BE2C (cell line): ENCODE data around the gene ZBTB48.

Experiments used
- DNase-seq: peaks from one replicate; pipeline ENCODE4 v3.0.0-alpha.2; 2020
- H3K27me3 ChIP-seq: fragments of 250-450 bp; sonication (Bioruptor Pico); 2 replicates; pipeline ENCODE4 v1.5.1; 2020; ENCODE audit warnings: mild to moderate bottlenecking
- H3K36me3 ChIP-seq: fragments of 250-450 bp; sonication (Bioruptor Pico); 2 replicates; pipeline ENCODE4 v1.5.1; 2020; ENCODE audit warnings: mild to moderate bottlenecking
- H3K4me1 ChIP-seq: fragments of 250-450 bp; sonication (Bioruptor Pico); 2 replicates; pipeline ENCODE4 v1.5.1; 2020
- H3K4me3 ChIP-seq: 2 replicates; pipeline ENCODE4 v1.5.1; 2011; ENCODE audit warnings: low read depth, low read length
- H3K9me3 ChIP-seq: fragments of 250-450 bp; sonication (Bioruptor Pico); 2 replicates; pipeline ENCODE4 v1.5.1; 2020
- TF ChIP-seq, protein P1 (sequence below): IDR thresholded peaks from 2 replicates; pipeline ENCODE4 v1.5.1; 2012; ENCODE audit warnings: mild to moderate bottlenecking, low read depth, low read length

ZBTB48 gene

DNA sequence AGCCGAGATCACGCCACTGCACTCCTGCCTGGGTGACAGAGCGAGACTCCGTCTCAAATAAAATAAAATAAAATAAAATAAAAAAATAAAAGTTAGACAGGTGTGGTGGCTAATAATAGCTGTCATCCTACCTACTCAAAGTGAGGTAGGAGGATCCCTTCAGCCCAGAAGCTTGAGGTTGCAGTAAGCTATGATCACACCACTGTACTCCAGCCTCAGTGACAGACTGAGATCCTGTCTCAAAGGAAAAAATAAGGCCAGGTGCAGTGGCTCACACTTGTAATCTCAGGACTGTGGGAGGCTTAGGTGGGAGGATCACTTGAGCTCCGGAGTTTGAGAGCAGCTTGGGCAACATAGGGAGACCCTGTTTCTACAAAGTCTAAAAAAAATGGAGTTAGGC lies 43.5 kb upstream of the ZBTB48 start:
- H3K4me1 ChIP-seq, result no peaks in the 10 kb centered on the region
- H3K9me3 ChIP-seq, result no peaks in the 10 kb centered on the region
- DNase-seq, result no peak
- no peak overlapping the region for H3K4me3 ChIP-seq
- TF ChIP-seq, protein P1, sequence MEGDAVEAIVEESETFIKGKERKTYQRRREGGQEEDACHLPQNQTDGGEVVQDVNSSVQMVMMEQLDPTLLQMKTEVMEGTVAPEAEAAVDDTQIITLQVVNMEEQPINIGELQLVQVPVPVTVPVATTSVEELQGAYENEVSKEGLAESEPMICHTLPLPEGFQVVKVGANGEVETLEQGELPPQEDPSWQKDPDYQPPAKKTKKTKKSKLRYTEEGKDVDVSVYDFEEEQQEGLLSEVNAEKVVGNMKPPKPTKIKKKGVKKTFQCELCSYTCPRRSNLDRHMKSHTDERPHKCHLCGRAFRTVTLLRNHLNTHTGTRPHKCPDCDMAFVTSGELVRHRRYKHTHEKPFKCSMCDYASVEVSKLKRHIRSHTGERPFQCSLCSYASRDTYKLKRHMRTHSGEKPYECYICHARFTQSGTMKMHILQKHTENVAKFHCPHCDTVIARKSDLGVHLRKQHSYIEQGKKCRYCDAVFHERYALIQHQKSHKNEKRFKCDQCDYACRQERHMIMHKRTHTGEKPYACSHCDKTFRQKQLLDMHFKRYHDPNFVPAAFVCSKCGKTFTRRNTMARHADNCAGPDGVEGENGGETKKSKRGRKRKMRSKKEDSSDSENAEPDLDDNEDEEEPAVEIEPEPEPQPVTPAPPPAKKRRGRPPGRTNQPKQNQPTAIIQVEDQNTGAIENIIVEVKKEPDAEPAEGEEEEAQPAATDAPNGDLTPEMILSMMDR, result no peak
- H3K27me3 ChIP-seq, result no peaks in the 10 kb centered on the region
- H3K36me3 ChIP-seq, result peaks cover 17% of the 10 kb centered on the region

- Histone ChIP-seq H3K27me3 (no peaks in the 10 kb centered on the region), H3K4me1 (no peaks in the 10 kb centered on the region), H3K36me3 (no peaks in the 10 kb centered on the region; the same call in 1 of the 2 replicates), H3K9me3 (no peaks in the 10 kb centered on the region), H3K4me3 (no peak overlapping the region)
- no peak for DNase-seq
- TF ChIP-seq, protein P1, result no peak
Measured at GRCh38 chr1:6538956-6539355, 40.8 kb upstream of the ZBTB48 start.

- TF ChIP-seq, protein P1, result no peak
- DNase-seq, result no peak
- Histone ChIP-seq H3K4me1 (no peaks in the 10 kb centered on the region), H3K36me3 (peaks cover 7% of the 10 kb centered on the region), H3K9me3 (no peaks in the 10 kb centered on the region), H3K27me3 (no peaks in the 10 kb centered on the region), H3K4me3 (no peak overlapping the region)
Measured at GRCh38 chr1:6544831-6545230, 35.0 kb upstream of the ZBTB48 start.

- TF ChIP-seq, protein P1, result no peak
- Histone ChIP-seq H3K4me1 (no peaks in the 10 kb centered on the region), H3K4me3 (no peak overlapping the region), H3K36me3 (peaks cover 7% of the 10 kb centered on the region), H3K9me3 (no peaks in the 10 kb centered on the region), H3K27me3 (no peaks in the 10 kb centered on the region)
- DNase-seq, result no peak
Measured at GRCh38 chr1:6545276-6546112, 34.3 kb upstream of the ZBTB48 start.

GRCh38 chr1:6546326-6546725 lies 33.5 kb upstream of the ZBTB48 start:
- no peak for DNase-seq
- no peaks in the 10 kb centered on the region for H3K27me3 ChIP-seq
- no peak overlapping the region for H3K4me3 ChIP-seq
- no peaks in the 10 kb centered on the region for H3K4me1 ChIP-seq
- H3K36me3 ChIP-seq, result peaks cover 7% of the 10 kb centered on the region
- TF ChIP-seq, protein P1, result no peak
- H3K9me3 ChIP-seq, result no peaks in the 10 kb centered on the region

- Histone ChIP-seq H3K27me3 (no peaks in the 10 kb centered on the region), H3K4me3 (no peak overlapping the region), H3K4me1 (no peaks in the 10 kb centered on the region), H3K9me3 (no peaks in the 10 kb centered on the region), H3K36me3 (peaks cover 7% of the 10 kb centered on the region)
- DNase-seq, result no peak
- TF ChIP-seq, protein P1, result 0 out of 2 replicates have a peak, but pooled peaks have one; percentile 4
Measured at GRCh38 chr1:6547301-6547700, 32.5 kb upstream of the ZBTB48 start.
